ENCODE measurements around the gene MKX. TPM values are rescaled to one million over a fixed set of nuclear protein-coding genes. Genes with fewer than 3 reads are reported as not detected.

MKX gene
- total RNA-seq, 1 donor from 2014 or later = 5.2 TPM

DNA sequence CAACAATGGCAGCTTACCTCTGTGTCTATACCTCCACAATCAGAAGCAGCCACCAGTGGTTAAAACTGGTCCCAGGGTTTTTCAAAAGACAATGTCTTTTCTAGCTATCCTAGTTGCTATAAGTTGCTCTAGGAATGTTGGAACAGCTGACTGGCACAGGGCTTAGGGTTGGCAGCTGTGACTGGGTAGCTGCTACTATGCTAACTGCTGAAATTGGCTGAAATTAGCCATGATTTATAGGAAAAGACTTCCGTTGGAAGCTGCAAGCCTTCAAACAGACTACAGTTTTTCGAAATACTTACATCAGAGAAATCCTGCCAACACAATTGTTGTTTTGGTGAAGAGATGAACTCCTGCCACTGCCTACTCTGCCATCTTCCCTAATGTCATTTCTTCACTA lies 102.3 kb downstream of the MKX start:
- Histone ChIP-seq H3K4me1 (ENCODE audit: control insufficient read depth in 3 of 3, insufficient read depth in 3 of 3, low read length in 3 of 3) (no peaks in the 10 kb centered on the region), H3K9me3 (ENCODE audit: control insufficient read depth in 3 of 3, low read length in 3 of 3) (no peaks in the 10 kb centered on the region), H3K27me3 (ENCODE audit: control insufficient read depth in 3 of 3, insufficient read depth in 3 of 3, low read length in 3 of 3) (no peaks in the 10 kb centered on the region), H3K4me3 (ENCODE audit: low read length in 3 of 3) (no peak overlapping the region), H3K9ac (ENCODE audit: low read depth in 1 of 3, low read length in 3 of 3) (no peak overlapping the region), H3K36me3 (ENCODE audit: control insufficient read depth in 3 of 3, insufficient read depth in 3 of 3, low read length in 3 of 3) (no peaks in the 10 kb centered on the region), H3K27ac (ENCODE audit: low read depth, low read length) (no peak overlapping the region)

- H3K36me3 ChIP-seq (ENCODE audit: control insufficient read depth in 3 of 3, insufficient read depth in 3 of 3, low read length in 3 of 3) = no peaks in the 10 kb centered on the region
- no peak overlapping the region for H3K4me3 ChIP-seq (ENCODE audit: low read length in 3 of 3)
- H3K4me1 ChIP-seq (ENCODE audit: control insufficient read depth in 3 of 3, insufficient read depth in 3 of 3, low read length in 3 of 3) = no peaks in the 10 kb centered on the region
- H3K27ac ChIP-seq (ENCODE audit: low read depth, low read length) = no peak overlapping the region
- no peaks in the 10 kb centered on the region for H3K9me3 ChIP-seq (ENCODE audit: control insufficient read depth in 3 of 3, low read length in 3 of 3)
- H3K27me3 ChIP-seq (ENCODE audit: control insufficient read depth in 3 of 3, insufficient read depth in 3 of 3, low read length in 3 of 3) = no peaks in the 10 kb centered on the region
- H3K9ac ChIP-seq (ENCODE audit: low read depth in 1 of 3, low read length in 3 of 3) = no peak overlapping the region
Observed at GRCh38 chr10:27642023-27642589, 103.5 kb downstream of the MKX start.

GRCh38 chr10:27638071-27638750 lies 107.4 kb downstream of the MKX start:
- H3K36me3 ChIP-seq (ENCODE audit: control insufficient read depth in 3 of 3, insufficient read depth in 3 of 3, low read length in 3 of 3) = no peaks in the 10 kb centered on the region
- no peaks in the 10 kb centered on the region for H3K27me3 ChIP-seq (ENCODE audit: control insufficient read depth in 3 of 3, insufficient read depth in 3 of 3, low read length in 3 of 3)
- H3K27ac ChIP-seq (ENCODE audit: low read depth, low read length) = no peak overlapping the region
- H3K9me3 ChIP-seq (ENCODE audit: control insufficient read depth in 3 of 3, low read length in 3 of 3) = no peaks in the 10 kb centered on the region
- H3K9ac ChIP-seq (ENCODE audit: low read depth in 1 of 3, low read length in 3 of 3) = no peak overlapping the region
- H3K4me3 ChIP-seq (ENCODE audit: low read length in 3 of 3) = no peak overlapping the region
- H3K4me1 ChIP-seq (ENCODE audit: control insufficient read depth in 3 of 3, insufficient read depth in 3 of 3, low read length in 3 of 3) = no peaks in the 10 kb centered on the region

DNA sequence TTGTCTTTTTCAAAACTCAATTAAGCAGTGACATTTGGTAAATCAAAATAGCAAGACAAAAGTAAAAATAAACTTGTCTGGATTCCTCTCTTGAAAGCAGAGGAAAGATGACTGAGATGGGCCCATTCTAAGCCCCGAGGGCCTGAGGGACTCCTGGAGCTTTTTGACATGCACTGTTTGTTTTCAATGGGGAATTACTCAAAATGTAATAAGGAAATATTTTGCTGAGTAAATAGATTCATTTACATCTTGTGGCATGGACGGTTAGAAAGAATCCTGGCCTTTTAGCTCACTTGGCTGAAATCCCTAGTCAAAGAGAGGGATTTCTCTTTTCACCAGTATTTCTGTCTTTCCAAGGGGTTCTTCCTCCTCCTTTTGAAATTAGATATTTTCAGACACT lies 108.0 kb downstream of the MKX start:
- Histone ChIP-seq H3K9ac (ENCODE audit: low read depth in 1 of 3, low read length in 3 of 3) (no peak overlapping the region), H3K9me3 (ENCODE audit: control insufficient read depth in 3 of 3, low read length in 3 of 3) (no peaks in the 10 kb centered on the region), H3K4me1 (ENCODE audit: control insufficient read depth in 3 of 3, insufficient read depth in 3 of 3, low read length in 3 of 3) (no peaks in the 10 kb centered on the region), H3K36me3 (ENCODE audit: control insufficient read depth in 3 of 3, insufficient read depth in 3 of 3, low read length in 3 of 3) (no peaks in the 10 kb centered on the region), H3K27ac (ENCODE audit: low read depth, low read length) (no peak overlapping the region), H3K27me3 (ENCODE audit: control insufficient read depth in 3 of 3, insufficient read depth in 3 of 3, low read length in 3 of 3) (no peaks in the 10 kb centered on the region), H3K4me3 (ENCODE audit: low read length in 3 of 3) (no peak overlapping the region)

- no peaks in the 10 kb centered on the region for H3K4me1 ChIP-seq (ENCODE audit: control insufficient read depth in 3 of 3, insufficient read depth in 3 of 3, low read length in 3 of 3)
- no peaks in the 10 kb centered on the region for H3K36me3 ChIP-seq (ENCODE audit: control insufficient read depth in 3 of 3, insufficient read depth in 3 of 3, low read length in 3 of 3)
- H3K27me3 ChIP-seq (ENCODE audit: control insufficient read depth in 3 of 3, insufficient read depth in 3 of 3, low read length in 3 of 3) = no peaks in the 10 kb centered on the region
- H3K27ac ChIP-seq (ENCODE audit: low read depth, low read length) = no peak overlapping the region
- H3K4me3 ChIP-seq (ENCODE audit: low read length in 3 of 3) = no peak overlapping the region
- no peaks in the 10 kb centered on the region for H3K9me3 ChIP-seq (ENCODE audit: control insufficient read depth in 3 of 3, low read length in 3 of 3)
- no peak overlapping the region for H3K9ac ChIP-seq (ENCODE audit: low read depth in 1 of 3, low read length in 3 of 3)
Observed at GRCh38 chr10:27636816-27637215, 108.8 kb downstream of the MKX start.

DNA sequence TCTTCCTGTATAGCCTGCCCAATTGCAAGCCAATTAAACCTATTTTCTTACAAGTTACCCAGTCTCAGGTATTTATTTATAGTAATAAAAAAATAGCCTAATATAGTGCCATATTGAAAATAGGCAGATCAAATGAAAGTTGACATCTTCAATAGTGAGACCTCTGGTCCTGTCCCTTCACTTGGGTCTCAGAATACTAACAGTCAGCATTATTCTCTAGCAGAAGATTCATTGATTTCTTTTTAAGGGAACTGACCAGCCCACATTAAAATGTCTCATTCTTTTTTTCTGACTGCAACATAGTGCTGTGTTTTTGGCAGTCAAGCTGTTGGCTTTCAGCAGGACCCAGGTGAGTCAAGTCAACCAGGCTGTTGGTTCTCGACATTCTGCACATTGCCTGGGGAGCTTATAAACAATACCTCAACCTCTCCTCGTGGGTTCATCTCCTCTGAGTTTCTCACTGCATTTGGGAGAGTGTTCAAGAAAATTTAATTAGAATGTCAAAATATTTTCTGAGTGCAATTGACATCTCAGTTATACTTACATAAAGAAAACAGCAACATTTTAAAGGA lies 109.8 kb downstream of the MKX start:
- Histone ChIP-seq H3K9me3 (ENCODE audit: control insufficient read depth in 3 of 3, low read length in 3 of 3) (no peaks in the 10 kb centered on the region), H3K9ac (ENCODE audit: low read depth in 1 of 3, low read length in 3 of 3) (no peak overlapping the region), H3K27ac (ENCODE audit: low read depth, low read length) (no peak overlapping the region)

DNA sequence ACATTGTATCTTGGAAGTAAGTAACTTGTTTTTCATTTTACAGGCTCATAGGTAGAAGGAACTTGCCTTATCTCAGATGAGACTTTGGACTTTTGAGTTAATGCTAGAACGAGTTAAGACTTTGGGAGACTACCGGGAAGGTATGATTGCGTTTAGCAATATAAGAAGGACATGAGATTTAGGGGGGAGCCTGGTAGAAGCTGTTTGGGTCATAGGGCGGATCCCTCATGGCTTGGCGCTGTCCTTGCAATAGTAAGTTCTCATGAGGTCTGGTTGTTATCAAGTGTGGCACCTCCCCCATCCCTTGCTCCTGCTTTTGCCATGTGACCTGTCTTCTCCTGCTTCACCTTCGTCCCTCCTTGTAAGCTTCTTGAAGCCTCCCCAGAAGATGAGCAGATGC lies 110.3 kb downstream of the MKX start:
- Histone ChIP-seq H3K9ac (ENCODE audit: low read depth in 1 of 3, low read length in 3 of 3) (no peak overlapping the region), H3K27ac (ENCODE audit: low read depth, low read length) (no peak overlapping the region), H3K27me3 (ENCODE audit: control insufficient read depth in 3 of 3, insufficient read depth in 3 of 3, low read length in 3 of 3) (no peaks in the 10 kb centered on the region), H3K36me3 (ENCODE audit: control insufficient read depth in 3 of 3, insufficient read depth in 3 of 3, low read length in 3 of 3) (no peaks in the 10 kb centered on the region), H3K4me1 (ENCODE audit: control insufficient read depth in 3 of 3, insufficient read depth in 3 of 3, low read length in 3 of 3) (no peaks in the 10 kb centered on the region), H3K4me3 (ENCODE audit: low read length in 3 of 3) (no peak overlapping the region), H3K9me3 (ENCODE audit: control insufficient read depth in 3 of 3, low read length in 3 of 3) (no peaks in the 10 kb centered on the region)

More for the DNA sequence above, 109.8 kb downstream of the MKX start:
- Histone ChIP-seq H3K27me3 (ENCODE audit: control insufficient read depth in 3 of 3, insufficient read depth in 3 of 3, low read length in 3 of 3) (no peaks in the 10 kb centered on the region), H3K4me1 (ENCODE audit: control insufficient read depth in 3 of 3, insufficient read depth in 3 of 3, low read length in 3 of 3) (no peaks in the 10 kb centered on the region), H3K4me3 (ENCODE audit: low read length in 3 of 3) (no peak overlapping the region), H3K36me3 (ENCODE audit: control insufficient read depth in 3 of 3, insufficient read depth in 3 of 3, low read length in 3 of 3) (no peaks in the 10 kb centered on the region)

- Histone ChIP-seq H3K9me3 (ENCODE audit: control insufficient read depth in 3 of 3, low read length in 3 of 3) (no peaks in the 10 kb centered on the region), H3K4me3 (ENCODE audit: low read length in 3 of 3) (no peak overlapping the region), H3K27me3 (ENCODE audit: control insufficient read depth in 3 of 3, insufficient read depth in 3 of 3, low read length in 3 of 3) (peaks cover 0 to 8% (median 2%) of the 10 kb centered on the region in 3 donors)
Observed at GRCh38 chr10:27628621-27629020, 117.0 kb downstream of the MKX start.

DNA sequence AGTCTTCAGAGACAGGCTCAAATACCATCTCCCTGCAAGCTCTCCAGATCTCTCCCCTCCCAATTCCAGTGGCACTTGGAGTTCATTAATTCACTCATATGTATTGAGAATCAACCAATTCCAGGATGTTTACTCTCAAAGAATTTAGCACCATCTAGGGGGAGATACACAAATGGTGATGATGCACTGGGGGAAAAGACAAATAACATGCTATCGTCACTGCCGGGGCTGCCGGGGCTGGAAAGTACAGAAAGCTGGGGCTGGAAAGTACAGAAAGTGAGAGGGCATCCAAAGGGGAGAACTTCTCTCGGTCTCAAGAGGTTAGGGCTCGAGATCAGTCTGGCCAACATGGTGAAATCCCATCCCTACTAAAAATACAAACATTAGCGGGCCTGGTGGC lies 118.7 kb downstream of the MKX start:
- no peak overlapping the region for H3K4me3 ChIP-seq (ENCODE audit: low read length in 3 of 3)
- peaks cover 0 to 8% (median 2%) of the 10 kb centered on the region in 3 donors for H3K27me3 ChIP-seq (ENCODE audit: control insufficient read depth in 3 of 3, insufficient read depth in 3 of 3, low read length in 3 of 3)
- H3K9me3 ChIP-seq (ENCODE audit: control insufficient read depth in 3 of 3, low read length in 3 of 3) = no peaks in the 10 kb centered on the region
- no peak overlapping the region for H3K27ac ChIP-seq (ENCODE audit: low read depth, low read length)
- peaks cover 0 to 3% (median 0%) of the 10 kb centered on the region in 3 donors for H3K4me1 ChIP-seq (ENCODE audit: control insufficient read depth in 3 of 3, insufficient read depth in 3 of 3, low read length in 3 of 3)
- H3K36me3 ChIP-seq (ENCODE audit: control insufficient read depth in 3 of 3, insufficient read depth in 3 of 3, low read length in 3 of 3) = no peaks in the 10 kb centered on the region
- H3K9ac ChIP-seq (ENCODE audit: low read depth in 1 of 3, low read length in 3 of 3) = no peak overlapping the region

More at GRCh38 chr10:27628621-27629020, 117.0 kb downstream of the MKX start:
- no peak overlapping the region for H3K27ac ChIP-seq (ENCODE audit: low read depth, low read length)
- no peaks in the 10 kb centered on the region for H3K36me3 ChIP-seq (ENCODE audit: control insufficient read depth in 3 of 3, insufficient read depth in 3 of 3, low read length in 3 of 3)
- no peak overlapping the region for H3K9ac ChIP-seq (ENCODE audit: low read depth in 1 of 3, low read length in 3 of 3)
- H3K4me1 ChIP-seq (ENCODE audit: control insufficient read depth in 3 of 3, insufficient read depth in 3 of 3, low read length in 3 of 3) = peaks cover 0 to 3% (median 0%) of the 10 kb centered on the region in 3 donors

GRCh38 chr10:27625452-27626211 lies 120.0 kb downstream of the MKX start:
- H3K4me3 ChIP-seq (ENCODE audit: low read length in 3 of 3) = no peak overlapping the region
- peaks cover 0 to 8% (median 2%) of the 10 kb centered on the region in 3 donors for H3K27me3 ChIP-seq (ENCODE audit: control insufficient read depth in 3 of 3, insufficient read depth in 3 of 3, low read length in 3 of 3)
- no peaks in the 10 kb centered on the region for H3K36me3 ChIP-seq (ENCODE audit: control insufficient read depth in 3 of 3, insufficient read depth in 3 of 3, low read length in 3 of 3)
- H3K9ac ChIP-seq (ENCODE audit: low read depth in 1 of 3, low read length in 3 of 3) = no peak overlapping the region
- peaks cover 0 to 10% (median 3%) of the 10 kb centered on the region in 3 donors for H3K4me1 ChIP-seq (ENCODE audit: control insufficient read depth in 3 of 3, insufficient read depth in 3 of 3, low read length in 3 of 3)
- H3K9me3 ChIP-seq (ENCODE audit: control insufficient read depth in 3 of 3, low read length in 3 of 3) = no peaks in the 10 kb centered on the region
- H3K27ac ChIP-seq (ENCODE audit: low read depth, low read length) = no peak overlapping the region

All from skeletal muscle tissue (tissue), 4 donors.